HepG2 (cell line): ENCODE data around the gene FOCAD. TPM values are rescaled to one million over a fixed set of nuclear protein-coding genes. Genes with fewer than 3 reads are reported as not detected.

Experiments used
- microRNA counts: library from miRNA; unstranded; fragments of <30 nt; microRNA quantifications from one replicate; lab custom pipeline; 2015
- microRNA-seq: library from miRNA; unstranded; fragments of <30 nt; microRNA quantifications from one replicate; pipeline ENCODE4, GENCODE V29; 2020
- polyA plus RNA-seq, 8 experiments: library from polyadenylated mRNA; depleted of rRNA in 3 of 8; stranded (reverse) in 7 of 8; unstranded in 1 of 8; fragments of >200 nt; fragmentation: Illumina TruSeq in 4 of 8; extraction: Trizol in 4 of 8; gene quantifications; 2 replicates each; pipeline versions ENCODE4 v1.2.1 to v1.2.3, GENCODE V29; 2011 to 2016; ENCODE audit warnings: low read depth in 4 of 8, missing spikeins in 1 of 8, mixed read lengths in 1 of 8; ENCODE audit not compliant: insufficient read depth in 1 of 8
- small RNA-seq, 3 experiments: library from RNA; depleted of rRNA; stranded (forward); fragments of <200 nt; gene quantifications; one replicate each; pipeline ENCODE3, GENCODE V24; 2012; ENCODE audit warnings: low read depth in 2 of 3, low replicate concordance in 1 of 3; ENCODE audit not compliant: insufficient read length in 3 of 3, insufficient read depth in 2 of 3
- total RNA-seq, 5 experiments: library from RNA; depleted of rRNA; stranded (reverse); fragments of >200 nt; fragmentation: Illumina TruSeq; extraction: Trizol; gene quantifications; 2 replicates each; pipeline ENCODE4 v1.2.3, GENCODE V29; 2016; ENCODE audit warnings: low read depth in 1 of 5

FOCAD gene
- total and polyA plus RNA-seq, 2 of the 13 experiments (the other 11 are each of a cell fraction or from before 2014, with no cell fraction given), result 18.0 to 31.1 TPM

MicroRNAs encoded within 50 kb of the gene (microRNA counts, 767-probe panel; counts per million panel counts)
- not detected for microRNA hsa-miR-491-3p (lab: Ali Mortazavi, UCI)
- microRNA hsa-miR-491-5p (lab: Ali Mortazavi, UCI), result not detected

Small RNAs within 50 kb of the gene (microRNA-seq; reads per million reads assigned to microRNA genes)
- gene MIR491, result 28.9 reads per million, percentile 59 among the genes with 10 or more reads in this experiment

Small RNAs within 50 kb of the gene (small RNA-seq; reads per million reads assigned to genes)
- gene MIR491 (0 to 24.2 (median 0.33) reads per million in 3 experiments), gene SNORA30B (0 reads per million in 3 experiments)

Other genes with a start within 250 kb of the FOCAD start
- 12.3 and 18.5 TPM in 2 replicates for gene MLLT3, start 61.8 kb upstream of the FOCAD start, total RNA-seq (2016; rRNA removed; fragmentation: Illumina TruSeq; extraction: Trizol)
- gene MLLT3, start 61.8 kb upstream of the FOCAD start, polyA plus RNA-seq (2011; rRNA removed), result 10.5 and 12.6 TPM in 2 replicates